Measurements from ENCODE around the gene PRDM16.
"Not testable (repeated sequence)": the region's sequence is repeated elsewhere in the genome, so short reads cannot be mapped to it uniquely, and the experiment has no call there.

The PRDM16 gene

DNA sequence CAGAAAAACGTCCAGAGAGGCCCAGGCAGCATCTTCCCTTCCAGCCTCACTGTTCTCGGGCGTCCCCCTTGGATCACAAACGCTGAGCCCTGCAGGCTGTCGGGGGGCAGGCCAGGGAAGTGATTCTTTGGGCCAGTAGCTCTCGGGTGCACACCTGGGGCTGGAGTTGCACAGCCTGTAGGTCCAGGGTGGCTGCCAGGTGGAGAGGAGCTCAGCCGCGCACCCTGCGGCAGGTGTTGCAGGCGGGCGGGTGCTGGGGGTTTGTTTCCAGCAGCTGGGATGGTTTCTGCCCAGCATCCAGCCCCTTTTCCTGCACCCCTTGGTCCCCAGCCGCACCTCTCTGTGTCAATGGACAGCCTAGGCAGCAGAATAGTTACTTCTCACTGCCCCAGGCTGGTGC lies 15.7 kb downstream of the PRDM16 start:
- DNase-seq: no peak

DNA sequence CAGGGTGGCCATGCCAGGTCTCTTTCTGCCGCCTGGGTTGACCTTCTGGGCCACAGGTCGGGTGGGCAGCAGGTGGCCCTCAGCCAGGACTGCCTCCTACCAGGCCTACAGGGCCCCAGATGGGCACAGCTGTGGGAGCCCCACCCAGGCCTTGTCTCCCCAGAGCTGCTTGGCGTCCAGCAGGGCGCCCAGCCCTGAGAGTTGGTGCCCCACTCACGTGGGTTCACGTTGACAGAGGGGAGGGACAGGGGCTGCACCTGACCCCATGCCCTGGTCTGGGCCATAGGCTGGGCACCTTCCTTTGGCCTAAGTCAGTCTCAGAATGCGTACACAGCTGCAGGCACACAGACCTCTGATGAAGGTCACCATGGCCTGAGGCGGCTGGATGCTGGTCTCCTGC lies 16.7 kb downstream of the PRDM16 start:
- no peak for DNase-seq

DNA sequence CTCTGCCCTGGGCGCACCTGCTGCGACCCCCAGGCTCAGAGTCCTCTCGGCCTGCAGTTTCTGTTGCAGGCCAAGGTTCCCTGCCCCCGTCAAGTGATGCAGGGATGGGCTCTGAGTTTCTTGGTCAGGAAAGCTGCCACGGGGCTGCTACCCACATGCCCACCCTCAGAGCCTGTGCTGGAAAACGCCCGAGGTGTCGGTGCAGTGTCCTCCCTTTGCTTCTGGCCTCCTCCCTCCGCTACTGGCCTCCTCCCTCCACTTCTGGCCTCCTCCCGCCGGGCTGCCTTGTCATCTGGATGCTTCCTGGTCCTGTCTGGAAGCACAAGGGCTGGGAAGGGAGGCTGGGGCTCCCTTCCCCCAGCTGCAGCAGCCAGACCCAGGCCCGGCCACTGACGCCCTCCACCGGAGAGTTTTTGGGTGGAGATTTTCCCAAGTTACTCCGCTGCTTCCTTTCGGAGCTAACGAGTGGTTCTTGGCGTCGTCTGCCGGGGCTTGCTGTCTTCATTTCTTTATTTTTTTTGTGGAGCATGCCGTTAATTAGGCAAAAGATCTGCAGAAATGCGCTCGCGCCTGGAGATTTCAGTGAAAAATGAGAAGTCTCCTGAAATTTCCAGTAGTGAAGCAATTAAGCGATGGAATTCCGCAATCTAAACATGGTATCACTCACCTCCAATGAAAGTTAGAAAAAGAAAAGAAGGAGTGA lies 17.4 kb downstream of the PRDM16 start:
- no peak for DNase-seq

DNA sequence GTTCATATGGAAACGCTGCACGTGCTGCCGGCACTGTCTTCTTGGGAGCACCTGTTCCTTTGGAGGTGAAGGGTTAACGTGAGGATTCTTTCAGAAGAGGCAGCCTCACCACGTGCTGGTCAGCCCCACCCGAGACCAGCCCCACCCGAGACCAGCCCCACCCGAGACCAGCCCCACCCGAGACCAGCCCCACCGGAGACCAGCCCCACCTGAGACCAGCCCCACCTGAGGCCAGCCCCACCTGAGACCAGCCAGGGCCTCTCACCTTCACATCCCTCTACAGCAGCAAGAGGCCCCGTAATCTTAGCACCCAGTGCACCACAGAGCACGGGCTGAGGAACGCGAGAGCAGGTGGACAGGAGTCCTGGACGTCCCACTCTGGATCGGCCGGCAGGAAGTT lies 18.0 kb downstream of the PRDM16 start:
- DNase-seq: no peak

DNA sequence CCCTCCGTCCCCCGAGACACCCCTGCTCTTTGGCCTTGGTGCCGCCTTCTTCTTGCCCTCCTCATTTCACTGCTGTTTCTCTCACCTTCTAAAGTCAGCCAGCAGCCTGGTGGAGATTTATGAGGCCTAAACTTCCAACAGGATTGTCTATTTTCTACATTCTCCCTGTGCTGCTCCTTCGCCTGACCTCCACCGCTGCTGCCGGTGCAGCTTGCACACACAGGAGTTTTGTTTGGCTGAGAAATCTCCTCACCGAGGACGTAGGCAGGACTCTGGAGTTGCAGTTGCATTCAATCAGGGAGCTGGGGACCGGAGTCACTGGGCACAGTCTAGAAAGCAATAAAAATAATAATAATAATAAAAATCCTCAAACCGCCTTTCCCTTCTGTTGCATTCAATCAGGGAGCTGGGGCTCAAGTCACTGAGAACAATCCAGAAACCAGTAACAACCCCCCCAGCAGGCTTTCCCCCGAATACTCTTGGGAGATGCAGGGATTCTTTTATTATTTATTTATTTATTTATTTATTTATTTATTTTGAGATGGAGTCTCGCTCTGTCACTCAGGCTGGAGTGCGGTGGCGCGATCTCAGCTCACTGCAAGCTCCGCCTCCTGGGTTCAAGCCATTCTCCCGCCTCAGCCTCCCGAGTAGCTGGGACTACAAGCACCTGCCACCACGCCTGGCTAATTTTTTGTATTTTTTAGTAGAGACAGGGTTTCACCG lies 19.1 kb downstream of the PRDM16 start:
- not testable (repeated sequence) for DNase-seq

DNA sequence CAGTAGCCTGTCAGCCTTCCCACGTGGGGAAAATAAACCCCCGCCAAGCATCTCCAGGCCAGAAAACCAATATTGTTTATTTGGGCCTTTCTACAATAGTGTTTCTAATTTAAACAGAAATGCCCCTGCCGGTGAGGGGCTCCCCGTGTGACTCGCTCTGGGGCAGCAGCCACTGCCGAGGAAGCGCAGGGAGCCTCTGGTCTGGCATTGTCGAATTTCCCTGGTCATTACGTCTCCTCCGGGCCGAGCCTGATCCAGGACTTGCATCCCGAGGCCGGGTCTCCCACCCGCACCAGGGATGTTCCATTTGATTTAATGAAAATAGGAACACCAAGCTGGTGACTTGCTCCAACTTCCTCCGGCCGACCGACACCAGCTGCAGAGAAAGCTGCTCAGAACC lies 20.5 kb downstream of the PRDM16 start:
- no peak for DNase-seq

DNA sequence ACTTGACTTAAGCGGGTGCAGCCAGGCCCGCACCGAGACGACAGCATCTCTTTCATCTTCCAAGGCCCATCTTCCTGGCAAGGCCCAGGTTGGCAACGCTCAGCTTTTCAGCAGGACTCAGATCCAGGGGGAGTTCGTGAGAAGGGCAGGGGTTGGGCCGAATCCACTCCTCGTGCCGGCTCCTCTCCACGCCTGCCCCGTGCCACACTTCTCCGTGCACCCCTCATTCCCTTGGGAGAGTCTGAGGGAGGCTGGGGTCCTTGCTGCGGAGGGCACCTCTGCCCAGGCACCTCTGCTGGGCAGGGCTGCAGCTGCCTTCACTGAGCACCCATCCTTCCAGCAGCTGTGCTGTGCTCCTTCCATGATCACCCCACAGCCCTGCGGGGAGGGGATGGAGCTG lies 22.3 kb downstream of the PRDM16 start:
- DNase-seq: no peak

DNA sequence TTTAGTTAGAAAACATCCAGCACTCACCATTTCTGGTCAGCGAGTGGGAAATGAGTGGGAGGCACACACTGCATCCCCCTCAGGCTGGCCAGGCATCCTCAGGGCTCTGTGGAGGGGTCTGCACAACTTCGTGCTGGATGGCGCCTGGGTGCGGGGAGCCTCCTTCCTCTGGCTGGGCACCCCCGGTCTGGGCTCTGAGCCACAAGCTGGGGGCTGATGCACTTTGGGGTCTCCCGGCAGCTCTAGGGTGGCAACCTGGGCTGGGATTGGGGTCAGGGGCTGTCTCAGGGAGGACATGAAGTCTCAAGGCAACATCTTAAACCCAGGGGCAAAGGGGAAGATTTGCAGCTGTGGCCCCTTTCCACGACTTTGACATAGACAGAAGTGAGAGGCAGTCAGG lies 23.5 kb downstream of the PRDM16 start:
- DNase-seq: no peak

DNA sequence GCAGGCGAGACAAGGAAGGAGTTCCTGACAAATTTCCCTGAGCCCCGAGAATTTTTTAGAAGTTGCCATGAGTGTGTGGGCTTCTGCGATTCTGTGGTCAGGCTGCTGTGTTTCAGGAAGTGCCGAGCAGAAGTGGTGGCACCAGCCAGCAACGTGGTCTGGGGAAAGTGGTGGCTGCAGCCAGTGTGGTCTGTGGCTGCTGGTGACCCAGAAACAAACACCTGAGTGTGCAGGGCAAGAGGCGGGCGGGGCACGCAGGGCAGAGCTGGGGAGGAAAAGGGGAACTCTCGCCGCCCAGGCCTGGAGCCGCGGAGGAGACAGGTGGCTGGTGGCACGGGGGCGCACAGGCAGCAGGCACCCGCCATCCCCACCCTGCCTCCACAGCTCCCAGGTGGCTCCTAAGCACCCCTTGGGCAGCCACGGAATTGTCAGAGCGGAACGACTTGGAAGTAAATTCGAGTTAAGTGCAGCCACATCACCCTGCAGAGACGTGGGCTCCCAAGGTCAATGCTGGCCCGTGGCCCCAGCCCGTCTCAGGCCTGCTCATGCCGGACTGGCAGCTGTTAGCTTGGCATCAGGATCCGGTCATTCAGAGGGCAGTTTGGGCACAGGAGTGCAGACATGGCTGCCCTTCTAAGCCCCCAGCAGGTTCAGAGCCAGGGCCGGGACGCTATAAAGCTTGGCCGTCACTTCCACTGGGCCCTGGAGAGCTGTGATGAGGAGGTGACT lies 25.1 kb downstream of the PRDM16 start:
- no peak for DNase-seq

DNA sequence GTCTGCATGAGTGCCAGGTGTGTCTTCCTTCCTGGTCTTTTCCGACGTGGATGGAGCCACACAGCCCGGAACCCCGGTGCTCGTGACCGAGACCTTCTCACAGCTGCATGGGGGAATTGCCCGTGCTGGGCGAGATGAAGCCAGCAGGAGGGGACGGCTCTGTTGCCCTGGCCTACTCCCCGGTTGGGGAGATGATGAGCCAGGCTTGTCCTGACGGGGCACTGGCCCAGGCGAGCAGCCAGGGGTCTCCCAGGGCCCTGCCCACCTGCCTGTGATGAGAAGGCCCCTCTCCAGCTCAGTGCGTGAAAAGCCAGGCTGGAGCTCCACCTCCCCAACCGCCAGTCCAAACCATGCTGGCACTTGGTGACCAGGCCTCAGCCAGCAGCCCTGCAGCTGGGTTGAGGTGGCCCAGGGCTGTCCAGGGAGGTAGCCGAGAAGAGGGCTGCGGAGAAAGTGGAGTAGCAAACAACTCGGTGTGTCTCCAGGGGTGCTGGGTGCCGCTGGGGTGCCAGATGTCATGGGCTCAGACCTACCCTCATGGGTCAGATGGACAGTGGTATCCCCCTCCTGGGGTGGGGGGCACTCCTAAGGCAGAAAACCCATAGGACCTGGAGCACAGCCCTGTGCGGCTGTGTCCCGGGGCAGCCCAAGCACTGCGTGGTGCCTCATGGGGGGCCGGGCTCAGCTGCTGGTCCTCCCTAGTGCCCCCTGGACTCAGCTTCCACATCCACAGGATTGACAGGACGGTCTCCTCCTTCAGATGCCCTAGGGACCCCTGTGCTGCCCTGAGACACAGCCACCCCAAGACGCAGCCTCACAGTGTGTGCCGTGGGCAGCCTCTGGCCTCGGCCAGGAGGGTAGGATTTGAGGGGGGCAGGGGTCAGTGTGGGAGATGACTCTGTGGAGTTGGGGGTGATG lies 26.1 kb downstream of the PRDM16 start:
- DNase-seq: no peak

DNA sequence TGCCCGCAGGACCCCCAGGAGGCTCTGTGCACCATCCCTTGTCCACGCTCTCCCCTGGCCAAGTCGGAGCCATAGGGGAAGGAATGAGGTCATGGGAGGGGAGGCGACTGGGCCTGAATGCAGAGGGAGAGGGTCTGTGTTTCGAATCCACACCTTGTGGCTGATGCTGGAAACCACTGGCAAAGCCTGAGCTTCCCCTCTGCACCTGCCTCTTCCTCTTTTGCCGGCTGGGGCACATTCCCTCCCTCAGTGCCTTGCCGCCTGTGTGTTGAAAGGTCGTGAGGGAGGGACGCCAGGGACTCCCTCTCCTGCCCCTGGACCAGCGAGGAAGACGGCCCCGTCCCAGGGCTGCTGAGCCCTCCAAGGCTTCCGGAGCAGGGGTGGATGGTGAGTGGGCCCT lies 27.3 kb downstream of the PRDM16 start:
- DNase-seq: no peak

DNA sequence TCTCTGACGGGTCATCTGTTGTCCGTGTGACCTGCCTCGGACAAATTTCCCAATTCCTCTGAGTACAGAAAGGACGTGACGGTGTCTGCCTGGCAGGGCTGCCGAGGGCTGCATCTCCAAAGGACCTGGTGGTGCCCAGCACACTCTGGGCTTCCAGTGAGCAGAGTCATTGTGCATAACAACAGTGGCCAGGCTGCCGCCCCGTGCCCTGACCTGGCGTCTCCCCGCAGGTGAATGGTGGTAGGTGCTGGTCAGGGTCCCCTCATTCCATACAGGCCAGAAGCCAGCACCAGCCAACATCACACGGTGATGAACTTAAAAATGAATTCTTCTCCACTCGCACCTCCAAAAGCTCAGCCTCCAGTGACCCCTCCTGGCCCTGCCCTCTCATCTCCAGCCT lies 28.2 kb downstream of the PRDM16 start:
- DNase-seq: no peak

DNA sequence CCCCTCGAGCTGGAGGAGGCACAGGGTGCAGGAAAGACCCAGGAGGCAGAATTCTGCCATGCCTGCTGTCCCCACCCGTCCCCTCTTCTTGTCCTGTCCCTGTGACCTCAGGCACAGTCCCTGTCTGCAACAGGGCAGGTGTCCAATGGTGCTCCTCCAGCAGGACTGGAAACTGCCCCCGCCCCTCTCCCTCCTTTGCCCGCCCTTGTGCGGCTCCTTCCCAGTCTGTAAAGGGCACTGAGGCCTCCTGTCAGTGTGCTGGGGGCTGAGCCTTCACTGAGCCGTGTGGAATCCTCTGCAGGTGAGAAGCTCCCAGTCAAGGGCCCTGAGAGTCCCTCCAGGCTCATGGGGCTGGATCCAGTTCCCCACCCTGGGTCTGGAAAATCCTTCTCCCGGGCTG lies 28.9 kb downstream of the PRDM16 start:
- no peak for DNase-seq

DNA sequence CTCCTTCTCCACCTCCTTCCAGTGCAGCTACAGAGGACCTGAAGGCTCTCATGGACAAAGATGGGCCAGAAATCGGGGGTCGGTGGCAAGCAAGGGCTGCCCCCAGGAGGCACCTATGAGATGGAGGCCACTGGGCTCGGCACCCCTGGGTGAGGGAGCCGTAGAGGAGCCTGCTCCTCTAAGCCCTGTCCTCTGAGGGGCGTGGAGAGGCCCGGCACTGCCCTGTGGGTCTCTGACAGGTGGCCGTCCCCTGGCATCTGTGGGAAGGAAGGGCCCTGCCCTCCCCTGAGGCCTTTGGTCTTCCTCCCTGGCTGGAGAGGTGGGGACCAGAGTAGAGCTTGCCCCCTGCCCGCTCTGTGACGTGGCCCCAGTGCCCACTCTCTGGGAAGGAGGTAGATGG lies 30.9 kb downstream of the PRDM16 start:
- no peak for DNase-seq

DNA sequence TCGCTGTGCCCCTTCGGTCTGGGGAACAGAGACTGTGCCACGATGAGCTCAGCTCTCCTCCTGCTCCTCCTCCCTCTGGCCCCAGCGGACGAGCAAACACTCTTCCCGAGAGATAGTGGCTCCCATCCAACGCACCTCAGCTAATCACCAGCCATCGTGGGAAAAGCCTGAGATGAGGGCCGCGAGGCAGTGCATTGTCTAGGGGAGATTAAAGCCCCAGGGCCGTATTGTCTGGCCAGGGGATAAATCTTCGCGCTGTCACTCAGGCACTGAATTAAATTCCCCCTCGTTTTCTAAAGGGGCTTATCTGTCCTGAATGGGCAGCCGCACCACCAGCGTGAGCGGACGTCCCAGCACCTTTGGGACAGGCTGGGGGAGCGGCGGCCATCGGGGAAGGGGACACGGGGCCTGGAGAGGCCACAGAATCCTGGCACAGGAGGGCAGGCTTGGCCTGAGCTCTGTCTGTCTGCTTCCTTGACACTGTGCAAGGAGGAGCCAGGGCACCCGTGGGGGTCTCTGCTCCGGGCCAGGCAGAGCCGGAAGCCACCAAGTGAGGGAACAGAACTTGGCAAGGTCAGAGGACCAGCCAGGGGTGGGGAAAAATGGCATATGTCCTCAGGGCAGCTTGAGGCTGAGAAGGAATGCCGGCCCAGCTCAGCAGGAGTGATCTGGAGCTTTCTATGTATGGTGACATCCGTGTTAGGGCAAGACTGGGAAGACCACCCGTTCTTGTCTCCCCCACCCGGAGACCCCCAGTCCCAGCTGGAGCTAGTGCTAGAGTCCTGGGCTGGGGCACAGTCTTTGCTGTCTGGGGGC lies 32.3 kb downstream of the PRDM16 start:
- DNase-seq: no peak

DNA sequence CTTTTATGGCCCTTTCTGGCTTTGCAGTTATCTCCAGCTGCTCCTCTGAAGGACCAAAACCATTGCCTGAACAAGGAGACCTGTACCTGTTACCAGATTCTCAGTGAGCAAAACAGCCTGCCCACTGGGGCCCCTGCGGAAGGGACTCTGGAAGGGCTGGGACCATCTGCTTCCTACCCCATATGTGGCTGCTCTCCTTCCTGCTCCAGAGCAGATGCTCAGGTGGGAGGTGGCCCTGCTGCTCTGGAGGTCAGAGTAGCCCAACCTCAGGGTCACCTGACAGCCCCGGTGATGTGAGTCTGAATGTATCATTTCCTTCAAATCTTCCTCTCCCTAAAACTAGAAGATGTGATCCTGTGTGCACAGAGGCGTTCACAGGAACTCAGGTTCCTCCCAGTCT lies 33.6 kb downstream of the PRDM16 start:
- DNase-seq: no peak

DNA sequence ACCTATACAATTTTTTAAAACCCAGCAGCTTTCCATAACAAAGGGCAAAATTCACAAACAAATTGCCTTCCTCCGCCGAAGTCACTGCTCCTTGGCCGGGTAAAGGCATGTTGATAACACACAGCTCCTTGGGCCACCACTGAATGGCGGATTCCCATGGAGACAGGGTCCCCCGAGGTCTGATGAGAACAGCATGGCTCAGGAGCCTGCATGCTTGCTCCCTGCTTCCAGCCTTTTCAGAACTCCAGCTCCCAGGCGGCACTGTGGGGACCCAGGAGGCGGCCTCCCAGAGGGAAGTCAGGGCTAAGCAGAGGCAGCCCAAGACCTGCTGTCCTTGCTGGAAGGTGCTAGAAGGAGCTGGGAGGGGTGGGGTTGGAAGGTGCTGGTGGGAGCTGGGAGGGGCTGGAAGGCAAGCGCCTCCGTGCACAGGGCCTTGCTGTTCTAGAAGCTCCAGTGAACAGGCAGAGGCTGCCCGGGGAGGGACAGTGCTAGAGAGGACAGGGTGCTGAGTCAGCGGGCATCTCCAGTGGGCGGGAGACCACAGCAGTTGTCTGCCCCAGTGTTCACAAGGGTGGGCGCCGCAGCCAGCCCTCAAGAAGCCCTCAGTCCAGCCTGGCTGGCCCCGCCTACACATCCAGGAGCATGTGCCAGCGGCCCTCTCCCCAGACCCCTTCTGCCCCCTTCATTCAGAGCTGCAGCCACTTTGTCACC lies 35.1 kb downstream of the PRDM16 start:
- DNase-seq: no peak

DNA sequence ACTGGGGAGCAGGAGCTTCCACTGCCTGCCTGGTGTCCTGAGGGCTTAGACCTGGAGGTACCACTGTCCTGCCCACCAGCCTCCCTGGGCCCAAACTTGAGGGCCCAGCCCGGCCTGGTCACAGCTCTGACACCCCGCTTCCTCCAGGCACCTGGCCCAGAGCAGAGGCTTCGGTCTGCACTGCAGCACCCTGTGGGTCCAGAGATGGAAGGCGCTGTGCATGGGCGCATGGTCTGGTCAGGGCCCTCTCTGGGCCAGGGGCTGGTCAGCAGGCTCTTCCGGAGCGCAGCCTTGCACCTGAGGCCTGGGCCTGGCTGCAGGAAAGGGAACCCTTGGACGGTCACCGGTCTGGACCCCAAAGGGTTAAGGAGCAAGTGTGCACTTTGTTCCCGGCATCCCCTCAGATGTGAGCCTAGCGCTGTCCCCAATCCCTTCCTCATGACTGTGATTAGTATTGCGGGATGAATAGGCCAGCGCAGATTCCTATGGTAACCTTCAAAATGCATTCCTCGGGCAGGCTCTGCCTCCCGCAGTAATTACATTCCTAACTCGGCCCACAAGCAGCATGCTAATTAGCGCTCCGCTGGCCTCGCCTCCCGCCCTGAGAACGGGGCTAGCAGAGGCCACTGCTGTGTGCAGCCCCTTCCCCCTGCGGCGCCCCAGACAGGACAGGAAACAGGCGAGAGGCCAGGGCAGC lies 36.3 kb downstream of the PRDM16 start:
- DNase-seq: no peak

DNA sequence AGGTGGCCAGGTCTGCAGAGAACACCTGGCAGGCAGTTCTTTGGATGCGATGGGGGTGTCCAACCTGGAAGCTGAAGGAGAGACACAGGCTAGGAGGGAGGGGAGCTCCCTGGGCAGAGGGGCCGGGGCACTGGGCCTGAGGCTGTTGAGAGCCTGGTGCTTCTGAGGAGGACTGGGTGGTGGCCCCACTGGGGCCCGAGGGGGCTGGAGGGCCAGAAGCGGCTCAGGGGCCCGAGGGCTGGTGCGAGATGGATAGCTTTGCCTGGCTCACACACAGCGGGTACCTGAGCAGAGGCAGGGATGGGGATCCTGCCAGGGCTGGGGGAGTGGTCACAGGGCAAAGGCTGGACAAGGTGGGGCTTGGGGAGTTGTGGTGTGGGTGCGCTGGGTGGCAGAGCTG lies 37.2 kb downstream of the PRDM16 start:
- DNase-seq: no peak

DNA sequence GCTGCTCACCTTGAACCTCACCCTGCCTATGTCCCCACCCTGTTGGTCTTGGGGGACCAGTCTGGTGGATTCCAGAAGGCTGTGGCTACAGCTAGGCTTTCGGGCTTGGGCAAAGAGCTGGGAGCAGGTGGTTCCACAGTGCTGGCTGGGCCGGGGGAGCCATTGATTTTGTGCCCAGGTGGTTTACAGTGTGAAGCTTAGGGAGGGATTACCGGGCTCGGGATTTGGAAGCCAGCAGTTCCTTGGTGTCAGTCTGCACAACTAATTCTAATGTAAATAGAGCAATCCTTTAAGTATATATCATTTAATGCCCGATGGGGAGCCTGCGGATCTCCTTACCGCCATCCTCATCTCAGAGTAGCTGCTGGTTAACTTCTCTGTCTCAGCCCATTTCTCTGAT lies 38.2 kb downstream of the PRDM16 start:
- DNase-seq: no peak

DNA sequence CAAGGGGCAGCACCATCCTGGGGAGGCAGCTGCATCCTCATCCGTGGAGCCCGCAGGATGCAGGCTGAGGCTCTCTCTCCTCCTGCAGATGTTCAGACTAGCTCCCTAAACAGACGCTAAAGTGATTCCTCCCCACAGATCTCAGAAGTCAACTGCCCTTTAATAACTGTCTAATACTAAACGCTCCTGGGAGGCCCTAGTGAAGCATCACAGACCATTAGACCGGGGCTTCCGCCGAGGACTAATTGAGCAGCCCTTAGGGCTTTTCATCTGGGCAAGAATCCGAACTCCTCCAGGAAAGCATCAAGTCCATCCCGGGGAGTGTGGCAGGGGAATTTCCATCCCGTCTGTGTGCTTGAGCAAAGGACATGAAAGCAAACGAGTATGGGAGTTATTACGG lies 40.4 kb downstream of the PRDM16 start:
- DNase-seq: no peak

Data from DMS53 (cell line).